Neuronal stem cell (in vitro differentiated cells): ENCODE results near the gene ZNF101.
A peak's percentile ranks its signal among the peaks of the same experiment; 100 is the strongest.

ENCODE experiments used
- DNase-seq: peaks from one replicate; pipeline ENCODE4 v3.0.0-alpha.2; 2013; ENCODE audit warnings: low spot score
- H2AFZ ChIP-seq: one replicate; pipeline ENCODE4 v1.6.1; 2013; ENCODE audit warnings: mild to moderate bottlenecking, low read length, inconsistent platforms
- H2AK5ac ChIP-seq: 2 replicates; pipeline ENCODE4 v1.6.1; 2013; ENCODE audit warnings: low read depth, mild to moderate bottlenecking, inconsistent platforms, low read length, moderate library complexity, mixed read lengths
- H2BK120ac ChIP-seq: 2 replicates; pipeline ENCODE4 v1.6.1; 2013; ENCODE audit warnings: low read depth, mild to moderate bottlenecking, inconsistent platforms, low read length, moderate library complexity, mixed read lengths
- H2BK12ac ChIP-seq: one replicate; pipeline ENCODE4 v1.6.1; 2013; ENCODE audit warnings: low read length, inconsistent platforms
- H2BK15ac ChIP-seq: 2 replicates; pipeline ENCODE4 v1.6.1; 2013; ENCODE audit warnings: mild to moderate bottlenecking, low read length, inconsistent platforms, mixed read lengths
- H2BK5ac ChIP-seq: one replicate; pipeline ENCODE4 v1.6.1; 2013; ENCODE audit warnings: inconsistent platforms, mild to moderate bottlenecking, low read length, moderate library complexity
- H3K14ac ChIP-seq: one replicate; pipeline ENCODE4 v1.6.1; 2013; ENCODE audit warnings: low read length, inconsistent platforms
- H3K18ac ChIP-seq: 2 replicates; pipeline ENCODE4 v1.6.1; 2013; ENCODE audit warnings: low read length, inconsistent platforms
- H3K23ac ChIP-seq: 2 replicates; pipeline ENCODE4 v1.6.1; 2013; ENCODE audit warnings: low read depth, mild to moderate bottlenecking, mixed read lengths, low read length, inconsistent platforms; ENCODE audit not compliant: poor library complexity
- H3K27ac ChIP-seq: replicated peaks from 3 replicates; pipeline ENCODE4 v1.5.1; 2013; ENCODE audit warnings: low read length, inconsistent platforms
- H3K27me3 ChIP-seq, 3 experiments: 2 replicates each; pipeline ENCODE4 v1.6.1; 2013; ENCODE audit warnings: low read length in 3 of 3, mild to moderate bottlenecking in 2 of 3, inconsistent platforms in 1 of 3, low read depth in 1 of 3, mixed read lengths in 1 of 3, moderate library complexity in 1 of 3; ENCODE audit not compliant: control insufficient read depth in 3 of 3, insufficient read depth in 3 of 3
- H3K36me3 ChIP-seq, 2 donors: replicated peaks in 1 of 2; 2 replicates each; pipeline ENCODE4 v1.6.1; 2013; ENCODE audit warnings: low read length in 2 of 2; ENCODE audit not compliant: control insufficient read depth in 2 of 2, insufficient read depth in 2 of 2
- H3K4ac ChIP-seq: 2 replicates; pipeline ENCODE4 v1.6.1; 2013; ENCODE audit warnings: inconsistent platforms, mild to moderate bottlenecking, low read length, moderate library complexity
- H3K4me1 ChIP-seq, 2 donors: 1 replicate in 1 of 2; 2 replicates in 1 of 2; pipeline ENCODE4 v1.6.1; 2013; ENCODE audit warnings: low read length in 2 of 2, low read depth in 1 of 2; ENCODE audit not compliant: control insufficient read depth in 2 of 2, insufficient read depth in 1 of 2
- H3K4me2 ChIP-seq: one replicate; pipeline ENCODE4 v1.6.1; 2013; ENCODE audit warnings: mild to moderate bottlenecking, low read length, inconsistent platforms; ENCODE audit not compliant: insufficient read depth, poor library complexity, severe bottlenecking
- H3K4me3 ChIP-seq, 2 donors: 2 replicates each; pipeline ENCODE4 v1.5.1; 2013; ENCODE audit warnings: low read length in 2 of 2, mild to moderate bottlenecking in 2 of 2, inconsistent platforms in 1 of 2, moderate library complexity in 1 of 2
- H3K79me1 ChIP-seq: one replicate; pipeline ENCODE4 v1.6.1; 2013; ENCODE audit warnings: low read depth, mild to moderate bottlenecking, inconsistent platforms, low read length, moderate library complexity
- H3K9ac ChIP-seq: one replicate; pipeline ENCODE4 v1.6.1; 2013; ENCODE audit warnings: mild to moderate bottlenecking, low read depth, low read length, inconsistent platforms; ENCODE audit not compliant: poor library complexity
- H3K9me3 ChIP-seq, 2 donors: replicated peaks in 1 of 2; 2 replicates each; pipeline versions ENCODE3 to v1.6.1; 2013; ENCODE audit warnings: low read length in 2 of 2, mild to moderate bottlenecking in 2 of 2, inconsistent platforms in 1 of 2, low read depth in 1 of 2, mixed read lengths in 1 of 2, moderate library complexity in 1 of 2; ENCODE audit not compliant: control insufficient read depth in 2 of 2, insufficient read depth in 1 of 2
- H4K8ac ChIP-seq: one replicate; pipeline ENCODE4 v1.6.1; 2013; ENCODE audit warnings: low read depth, mild to moderate bottlenecking, inconsistent platforms, low read length, moderate library complexity
- H4K91ac ChIP-seq: one replicate; pipeline ENCODE4 v1.6.1; 2013; ENCODE audit warnings: low read length, low read depth, mild to moderate bottlenecking, inconsistent platforms; ENCODE audit not compliant: poor library complexity
- WGBS, 2 donors: extraction: QIAGEN DNeasy Blood & Tissue Kit; methylation state at CpG; one replicate each; pipeline ENCODE4 v1.1.7; 2013; ENCODE audit warnings: missing lambda C conversion rate in 2 of 2, mixed read lengths in 1 of 2; ENCODE audit not compliant: insufficient read length in 2 of 2, insufficient replicate concordance in 1 of 2; ENCODE audit errors: extremely low coverage in 2 of 2; 5-methylcytosine and 5-hydroxymethylcytosine counted together

ZNF101 gene

GRCh38 chr19:19632661-19633060 lies 36.0 kb upstream of the ZNF101 start:
- Histone ChIP-seq H2AFZ (no peak overlapping the region), H3K23ac (no peak overlapping the region)

GRCh38 chr19:19633711-19634515 lies 34.7 kb upstream of the ZNF101 start:
- WGBS, 2 donors: no CpG with 5 or more reads among the region's 22 CpGs
- peak overlapping the region; percentile 93 for H4K8ac ChIP-seq
- no peak overlapping the region for H3K27ac ChIP-seq
- H2BK5ac ChIP-seq: peak overlapping the region; percentile 8
- no peak overlapping the region for H3K4me2 ChIP-seq
- no peak overlapping the region for H3K18ac ChIP-seq
- DNase-seq: no peak
- H4K91ac ChIP-seq: no peak overlapping the region
- H2AK5ac ChIP-seq: no peak overlapping the region
- H3K79me1 ChIP-seq: no peaks in the 10 kb centered on the region
- no peaks in the 10 kb centered on the region for H3K27me3 ChIP-seq
- H3K9me3 ChIP-seq: peaks cover 0 to 2% of the 10 kb centered on the region in 2 donors
- H2BK12ac ChIP-seq: no peak overlapping the region
- H2BK120ac ChIP-seq: no peak overlapping the region
- H2BK15ac ChIP-seq: no peak overlapping the region
- peaks cover 15 to 62% of the 10 kb centered on the region in 2 donors for H3K36me3 ChIP-seq
- H3K4ac ChIP-seq: no peak overlapping the region
- H2AFZ ChIP-seq: no peak overlapping the region
- H3K4me1 ChIP-seq: peaks cover 0 to under 1% of the 10 kb centered on the region in 2 donors
- peak overlapping the region; percentile 23 for H3K14ac ChIP-seq
- H3K4me3 ChIP-seq: no peak overlapping the region
- H3K23ac ChIP-seq: no peak overlapping the region
- H3K9ac ChIP-seq: no peak overlapping the region

More at GRCh38 chr19:19632661-19633060, 36.0 kb upstream of the ZNF101 start:
- no peak overlapping the region for H3K14ac ChIP-seq
- H3K4ac ChIP-seq: no peak overlapping the region
- no peak overlapping the region for H2AK5ac ChIP-seq
- no peak overlapping the region for H2BK15ac ChIP-seq
- WGBS, 2 donors: no CpG with 5 or more reads among the region's 5 CpGs
- H4K91ac ChIP-seq: no peak overlapping the region
- H3K4me2 ChIP-seq: no peak overlapping the region
- peaks cover 2 to 3% of the 10 kb centered on the region in 2 donors for H3K9me3 ChIP-seq
- no peak overlapping the region for H4K8ac ChIP-seq
- H3K4me1 ChIP-seq: peaks cover 0 to 2% of the 10 kb centered on the region in 2 donors
- H3K79me1 ChIP-seq: peaks cover under 1% of the 10 kb centered on the region
- H2BK12ac ChIP-seq: no peak overlapping the region
- no peak overlapping the region for H2BK120ac ChIP-seq
- no peak overlapping the region for H3K9ac ChIP-seq
- no peak overlapping the region for H3K27ac ChIP-seq
- H2BK5ac ChIP-seq: no peak overlapping the region
- no peak overlapping the region for H3K4me3 ChIP-seq
- no peak for DNase-seq
- peaks cover 15 to 62% of the 10 kb centered on the region in 2 donors for H3K36me3 ChIP-seq
- no peak overlapping the region for H3K18ac ChIP-seq
- no peaks in the 10 kb centered on the region for H3K27me3 ChIP-seq

- no peak overlapping the region for H3K4me2 ChIP-seq
- no peak overlapping the region for H3K14ac ChIP-seq
- H4K91ac ChIP-seq: no peak overlapping the region
- H3K79me1 ChIP-seq: no peaks in the 10 kb centered on the region
- H2BK12ac ChIP-seq: no peak overlapping the region
- no peak overlapping the region for H2AK5ac ChIP-seq
- H3K9ac ChIP-seq: no peak overlapping the region
- H2AFZ ChIP-seq: no peak overlapping the region
- H3K4ac ChIP-seq: no peak overlapping the region
- H2BK5ac ChIP-seq: peak overlapping the region; percentile 8
- no peak overlapping the region for H3K23ac ChIP-seq
- WGBS, 2 donors: no CpG with 5 or more reads among the region's 36 CpGs
- H3K4me3 ChIP-seq: no peak overlapping the region
- H3K27me3 ChIP-seq: no peaks in the 10 kb centered on the region
- H2BK120ac ChIP-seq: no peak overlapping the region
- no peak overlapping the region for H3K18ac ChIP-seq
- H3K36me3 ChIP-seq: peaks cover 15 to 59% of the 10 kb centered on the region in 2 donors
- H3K4me1 ChIP-seq: no peaks in the 10 kb centered on the region
- no peak overlapping the region for H2BK15ac ChIP-seq
- DNase-seq: no peak
- no peak overlapping the region for H3K27ac ChIP-seq
- peaks cover 0 to 2% of the 10 kb centered on the region in 2 donors for H3K9me3 ChIP-seq
- peak overlapping the region; percentile 93 for H4K8ac ChIP-seq
These were observed 33.9 kb upstream of the ZNF101 start for GRCh38 chr19:19634516-19635312.

- peaks cover 18 to 59% of the 10 kb centered on the region in 2 donors for H3K36me3 ChIP-seq
- no peak overlapping the region for H3K27ac ChIP-seq
- H3K4ac ChIP-seq: no peak overlapping the region
- H3K18ac ChIP-seq: no peak overlapping the region
- H2BK5ac ChIP-seq: peak overlapping the region; percentile 2
- peaks cover 0 to 2% of the 10 kb centered on the region in 2 donors for H3K9me3 ChIP-seq
- no peak overlapping the region for H2BK15ac ChIP-seq
- DNase-seq: no peak
- no peaks in the 10 kb centered on the region for H3K27me3 ChIP-seq
- H3K4me3 ChIP-seq: no peak overlapping the region
- H3K14ac ChIP-seq: no peak overlapping the region
- no peaks in the 10 kb centered on the region for H3K4me1 ChIP-seq
- no peak overlapping the region for H4K8ac ChIP-seq
- H2BK120ac ChIP-seq: no peak overlapping the region
- H2AFZ ChIP-seq: no peak overlapping the region
- H3K9ac ChIP-seq: no peak overlapping the region
- no peak overlapping the region for H2AK5ac ChIP-seq
- no peak overlapping the region for H3K4me2 ChIP-seq
- no CpG with 5 or more reads among the region's 14 CpGs for WGBS, 2 donors
- H3K79me1 ChIP-seq: no peaks in the 10 kb centered on the region
- H3K23ac ChIP-seq: peak overlapping the region; percentile 53
- no peak overlapping the region for H2BK12ac ChIP-seq
- no peak overlapping the region for H4K91ac ChIP-seq
These were observed 33.3 kb upstream of the ZNF101 start for GRCh38 chr19:19635313-19635702.
